Spleen (tissue), 7 donors: Measurements from ENCODE around the gene PLEKHN1.

Source experiments
- POLR2A ChIP-seq, 3 donors: fragments of 450-650 bp; IDR thresholded peaks; one replicate each; pipeline ENCODE4 v1.5.1; 2017; ENCODE audit warnings: antibody characterized with exemption in 3 of 3, mild to moderate bottlenecking in 1 of 3
- POLR2AphosphoS5 ChIP-seq, 3 donors: sonication (generic); formaldehyde crosslinking; IDR thresholded peaks; one replicate each; pipeline ENCODE4 v1.5.1; 2017; ENCODE audit warnings: antibody characterized with exemption in 3 of 3
- TF ChIP-seq, protein P1 (sequence below), 11 experiments: fragments of 200-600 bp in 7 of 11; fragments of 450-650 bp in 4 of 11; sonication (generic) in 4 of 11; IDR thresholded peaks in 8 of 11; conservative IDR thresholded peaks in 3 of 11; 1 replicate in 7 of 11; 2 replicates in 4 of 11; pipeline versions ENCODE4 v1.4.0 to v1.8.0; 2016 to 2021; ENCODE audit warnings: antibody characterized with exemption in 11 of 11, inconsistent platforms in 4 of 11, mild to moderate bottlenecking in 1 of 11
- donor health status: DM: no; HTN: no; CAD: no; lungs with moderate emphysema.
- donor health status: DM: no; HTN: no; CAD: no.
- donor health status: DM: no; HTN: no; CAD: no.

DNA sequence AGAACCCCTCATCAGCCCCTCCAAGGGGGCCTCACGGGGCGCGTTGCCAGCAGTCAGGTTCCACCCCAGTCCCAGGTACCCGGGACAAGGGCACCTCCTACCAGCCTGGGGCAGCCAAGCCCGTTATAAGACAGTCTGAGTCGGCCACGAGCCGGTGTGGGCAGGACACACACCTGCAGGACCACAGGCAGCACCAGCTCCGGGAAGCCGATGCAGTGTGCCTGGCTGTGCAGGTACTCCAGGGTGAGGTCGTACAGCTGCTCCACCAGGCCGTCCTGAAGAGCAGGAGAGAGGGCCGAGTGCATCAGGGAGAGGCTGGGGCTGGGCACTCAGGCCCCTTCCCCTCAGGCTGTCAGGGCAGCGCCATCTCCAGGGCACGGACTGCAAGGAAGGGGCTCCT is 18.3 kb upstream of the PLEKHN1 start:
- TF ChIP-seq POLR2A (IDR thresholded peaks at IDR 0.05) (no peak), POLR2AphosphoS5 (IDR thresholded peaks at IDR 0.05) (no peak)
- TF ChIP-seq, protein P1, sequence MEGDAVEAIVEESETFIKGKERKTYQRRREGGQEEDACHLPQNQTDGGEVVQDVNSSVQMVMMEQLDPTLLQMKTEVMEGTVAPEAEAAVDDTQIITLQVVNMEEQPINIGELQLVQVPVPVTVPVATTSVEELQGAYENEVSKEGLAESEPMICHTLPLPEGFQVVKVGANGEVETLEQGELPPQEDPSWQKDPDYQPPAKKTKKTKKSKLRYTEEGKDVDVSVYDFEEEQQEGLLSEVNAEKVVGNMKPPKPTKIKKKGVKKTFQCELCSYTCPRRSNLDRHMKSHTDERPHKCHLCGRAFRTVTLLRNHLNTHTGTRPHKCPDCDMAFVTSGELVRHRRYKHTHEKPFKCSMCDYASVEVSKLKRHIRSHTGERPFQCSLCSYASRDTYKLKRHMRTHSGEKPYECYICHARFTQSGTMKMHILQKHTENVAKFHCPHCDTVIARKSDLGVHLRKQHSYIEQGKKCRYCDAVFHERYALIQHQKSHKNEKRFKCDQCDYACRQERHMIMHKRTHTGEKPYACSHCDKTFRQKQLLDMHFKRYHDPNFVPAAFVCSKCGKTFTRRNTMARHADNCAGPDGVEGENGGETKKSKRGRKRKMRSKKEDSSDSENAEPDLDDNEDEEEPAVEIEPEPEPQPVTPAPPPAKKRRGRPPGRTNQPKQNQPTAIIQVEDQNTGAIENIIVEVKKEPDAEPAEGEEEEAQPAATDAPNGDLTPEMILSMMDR (IDR thresholded peaks at IDR 0.05 in 8 of 11, conservative IDR thresholded peaks at IDR 0.05 in 3 of 11) = no peak
